ENCODE results near the gene AATF. TPM values are rescaled to one million over a fixed set of nuclear protein-coding genes. Genes with fewer than 3 reads are reported as not detected.

AATF gene
- total RNA-seq, 1 donor from 2014 or later, result 31.3 TPM

DNA sequence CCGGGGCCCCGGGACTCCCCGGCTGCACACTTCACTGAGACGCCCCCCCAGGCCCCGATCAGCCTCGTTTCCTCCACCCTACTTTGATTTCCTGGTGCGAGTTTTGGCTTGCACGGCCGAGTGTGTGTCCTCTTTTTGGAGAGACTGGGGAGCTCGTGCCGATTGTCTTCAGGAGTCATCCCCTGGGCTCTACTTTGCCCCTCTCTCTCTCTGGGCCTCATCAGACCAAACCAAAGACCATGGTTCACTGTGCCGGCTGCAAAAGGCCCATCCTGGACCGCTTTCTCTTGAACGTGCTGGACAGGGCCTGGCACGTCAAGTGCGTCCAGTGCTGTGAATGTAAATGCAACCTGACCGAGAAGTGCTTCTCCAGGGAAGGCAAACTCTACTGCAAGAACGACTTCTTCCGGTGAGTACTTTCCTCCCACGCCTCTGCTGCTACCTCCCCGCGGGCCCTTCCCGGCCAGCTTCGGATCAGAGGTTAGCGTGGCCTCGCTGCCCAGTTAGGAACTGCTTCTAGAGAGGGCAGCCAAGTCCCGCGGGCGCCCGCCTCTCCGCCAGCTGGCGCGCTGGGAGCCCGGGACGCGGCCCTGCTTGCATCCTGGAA lies 10.7 kb upstream of the AATF start:
- no peaks in the 10 kb centered on the region for H3K9me3 Mint-ChIP-seq
- peaks cover 100% of the 10 kb centered on the region for H3K27me3 Mint-ChIP-seq (ENCODE audit: low read depth)
- no peak for DNase-seq (ENCODE audit: low spot score in 2 of 2, unreplicated experiment in 2 of 2)
- H3K4me1 Mint-ChIP-seq, result peaks cover 48% of the 10 kb centered on the region
- no peak overlapping the region for H3K27ac Mint-ChIP-seq
- H3K4me3 Mint-ChIP-seq, result peak overlapping the region; percentile 39
- no peaks in the 10 kb centered on the region for H3K36me3 Mint-ChIP-seq
- TF ChIP-seq, protein P1, sequence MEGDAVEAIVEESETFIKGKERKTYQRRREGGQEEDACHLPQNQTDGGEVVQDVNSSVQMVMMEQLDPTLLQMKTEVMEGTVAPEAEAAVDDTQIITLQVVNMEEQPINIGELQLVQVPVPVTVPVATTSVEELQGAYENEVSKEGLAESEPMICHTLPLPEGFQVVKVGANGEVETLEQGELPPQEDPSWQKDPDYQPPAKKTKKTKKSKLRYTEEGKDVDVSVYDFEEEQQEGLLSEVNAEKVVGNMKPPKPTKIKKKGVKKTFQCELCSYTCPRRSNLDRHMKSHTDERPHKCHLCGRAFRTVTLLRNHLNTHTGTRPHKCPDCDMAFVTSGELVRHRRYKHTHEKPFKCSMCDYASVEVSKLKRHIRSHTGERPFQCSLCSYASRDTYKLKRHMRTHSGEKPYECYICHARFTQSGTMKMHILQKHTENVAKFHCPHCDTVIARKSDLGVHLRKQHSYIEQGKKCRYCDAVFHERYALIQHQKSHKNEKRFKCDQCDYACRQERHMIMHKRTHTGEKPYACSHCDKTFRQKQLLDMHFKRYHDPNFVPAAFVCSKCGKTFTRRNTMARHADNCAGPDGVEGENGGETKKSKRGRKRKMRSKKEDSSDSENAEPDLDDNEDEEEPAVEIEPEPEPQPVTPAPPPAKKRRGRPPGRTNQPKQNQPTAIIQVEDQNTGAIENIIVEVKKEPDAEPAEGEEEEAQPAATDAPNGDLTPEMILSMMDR (IDR thresholded peaks at IDR 0.05; ENCODE audit: unreplicated experiment), result no peak

DNA sequence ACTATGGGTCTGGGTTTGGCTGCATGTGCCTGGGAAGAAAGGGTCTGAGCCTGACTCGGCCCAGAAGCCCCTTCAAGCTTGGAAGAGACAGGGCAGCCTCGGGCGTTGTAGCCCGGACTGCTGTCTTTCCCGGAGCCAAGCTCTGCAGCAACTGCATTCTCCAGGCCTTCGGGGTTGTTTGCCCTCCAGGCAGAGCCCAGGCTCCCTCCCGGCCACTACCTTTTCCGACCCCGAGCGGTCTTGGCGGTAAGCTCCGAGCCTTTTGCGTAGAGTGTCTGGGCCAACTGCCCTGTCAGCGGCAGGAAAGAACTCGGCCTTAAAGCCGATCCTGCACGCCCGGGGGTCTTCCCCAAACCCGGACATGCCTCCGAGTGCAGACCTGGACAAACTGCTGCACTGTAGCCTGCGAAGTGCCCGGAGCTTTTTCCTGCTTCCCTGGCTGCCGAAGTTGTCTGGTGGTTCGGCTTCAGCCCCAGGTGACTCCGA lies 10.1 kb upstream of the AATF start:
- peaks cover 46% of the 10 kb centered on the region for H3K4me1 Mint-ChIP-seq
- no peaks in the 10 kb centered on the region for H3K36me3 Mint-ChIP-seq
- TF ChIP-seq, protein P1 (IDR thresholded peaks at IDR 0.05; ENCODE audit: unreplicated experiment), result no peak
- H3K9me3 Mint-ChIP-seq, result no peaks in the 10 kb centered on the region
- DNase-seq (ENCODE audit: low spot score in 2 of 2, unreplicated experiment in 2 of 2), result no peak
- H3K27me3 Mint-ChIP-seq (ENCODE audit: low read depth), result peaks cover 100% of the 10 kb centered on the region
- no peak overlapping the region for H3K4me3 Mint-ChIP-seq
- no peak overlapping the region for H3K27ac Mint-ChIP-seq

DNA sequence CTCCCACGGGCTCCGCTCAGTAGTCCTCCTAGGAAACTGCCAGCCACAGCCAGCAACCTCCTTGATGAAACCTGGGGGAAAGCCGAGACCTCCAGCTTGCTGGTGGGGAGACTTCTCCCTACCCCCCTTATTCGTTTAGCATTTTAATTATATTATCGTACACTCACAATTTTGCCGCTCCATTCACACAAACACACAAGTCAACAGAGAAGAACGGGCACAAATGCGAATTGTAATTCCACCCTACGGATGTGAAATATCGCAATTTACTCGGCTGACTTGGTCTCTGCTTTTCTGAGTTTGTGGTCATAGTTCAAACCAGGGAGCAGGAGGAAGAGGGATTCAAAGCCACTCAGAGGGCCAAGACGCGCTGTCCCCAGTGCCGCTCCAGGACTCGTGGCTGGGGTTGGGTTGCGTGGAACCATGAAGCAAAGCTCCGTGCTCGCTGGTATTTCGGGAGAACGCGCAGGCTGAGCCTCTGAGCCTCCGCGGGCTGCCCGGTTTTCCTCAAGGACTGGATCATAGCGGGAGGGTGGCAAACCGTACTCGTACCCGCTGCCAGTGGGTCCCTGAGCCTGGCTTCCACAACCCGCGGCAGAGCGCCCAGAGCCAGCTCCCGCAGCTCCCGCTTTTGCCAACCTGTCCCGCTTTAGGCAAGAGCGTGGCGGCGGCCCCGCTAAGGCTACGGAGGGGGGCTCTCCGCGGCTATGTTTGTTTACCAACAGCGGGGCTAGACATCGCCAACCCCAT lies 9.5 kb upstream of the AATF start:
- Mint-ChIP-seq H3K4me3 (no peak overlapping the region), H3K36me3 (no peaks in the 10 kb centered on the region), H3K27ac (no peak overlapping the region), H3K27me3 (ENCODE audit: low read depth) (peaks cover 100% of the 10 kb centered on the region), H3K9me3 (no peaks in the 10 kb centered on the region), H3K4me1 (peaks cover 41% of the 10 kb centered on the region)
- TF ChIP-seq, protein P1 (IDR thresholded peaks at IDR 0.05; ENCODE audit: unreplicated experiment), result no peak
- no peak for DNase-seq (ENCODE audit: low spot score in 2 of 2, unreplicated experiment in 2 of 2)

DNA sequence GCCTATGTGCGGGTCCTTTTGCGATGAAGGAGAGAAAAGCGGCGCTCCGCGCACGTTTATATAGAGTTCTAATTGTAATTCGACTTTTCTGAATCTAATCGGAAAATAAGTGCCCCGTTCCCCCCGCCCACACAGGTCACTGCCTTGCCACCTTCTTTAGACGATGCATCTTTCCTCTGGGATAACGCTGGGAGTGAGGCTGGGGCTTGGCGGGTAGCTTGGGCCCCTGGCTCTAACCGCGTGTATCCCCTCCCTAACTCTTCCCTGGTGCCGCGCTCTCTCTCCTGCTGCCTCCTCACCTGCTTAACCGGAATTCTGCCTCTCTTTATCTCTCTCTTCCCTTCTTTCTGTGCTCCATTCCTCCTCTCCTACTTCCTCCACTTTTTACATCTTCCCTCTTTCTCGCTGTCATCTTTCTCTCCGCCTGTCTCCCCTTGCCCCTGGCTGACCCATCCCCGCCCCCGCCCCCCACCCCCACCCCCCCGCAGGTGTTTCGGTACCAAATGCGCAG lies 8.9 kb upstream of the AATF start:
- TF ChIP-seq, protein P1 (IDR thresholded peaks at IDR 0.05; ENCODE audit: unreplicated experiment), result no peak
- H3K36me3 Mint-ChIP-seq, result no peaks in the 10 kb centered on the region
- no peak overlapping the region for H3K4me3 Mint-ChIP-seq
- DNase-seq (ENCODE audit: low spot score in 2 of 2, unreplicated experiment in 2 of 2), result no peak
- no peaks in the 10 kb centered on the region for H3K9me3 Mint-ChIP-seq
- no peak overlapping the region for H3K27ac Mint-ChIP-seq
- H3K27me3 Mint-ChIP-seq (ENCODE audit: low read depth), result peaks cover 99% of the 10 kb centered on the region
- H3K4me1 Mint-ChIP-seq, result peaks cover 41% of the 10 kb centered on the region

DNA sequence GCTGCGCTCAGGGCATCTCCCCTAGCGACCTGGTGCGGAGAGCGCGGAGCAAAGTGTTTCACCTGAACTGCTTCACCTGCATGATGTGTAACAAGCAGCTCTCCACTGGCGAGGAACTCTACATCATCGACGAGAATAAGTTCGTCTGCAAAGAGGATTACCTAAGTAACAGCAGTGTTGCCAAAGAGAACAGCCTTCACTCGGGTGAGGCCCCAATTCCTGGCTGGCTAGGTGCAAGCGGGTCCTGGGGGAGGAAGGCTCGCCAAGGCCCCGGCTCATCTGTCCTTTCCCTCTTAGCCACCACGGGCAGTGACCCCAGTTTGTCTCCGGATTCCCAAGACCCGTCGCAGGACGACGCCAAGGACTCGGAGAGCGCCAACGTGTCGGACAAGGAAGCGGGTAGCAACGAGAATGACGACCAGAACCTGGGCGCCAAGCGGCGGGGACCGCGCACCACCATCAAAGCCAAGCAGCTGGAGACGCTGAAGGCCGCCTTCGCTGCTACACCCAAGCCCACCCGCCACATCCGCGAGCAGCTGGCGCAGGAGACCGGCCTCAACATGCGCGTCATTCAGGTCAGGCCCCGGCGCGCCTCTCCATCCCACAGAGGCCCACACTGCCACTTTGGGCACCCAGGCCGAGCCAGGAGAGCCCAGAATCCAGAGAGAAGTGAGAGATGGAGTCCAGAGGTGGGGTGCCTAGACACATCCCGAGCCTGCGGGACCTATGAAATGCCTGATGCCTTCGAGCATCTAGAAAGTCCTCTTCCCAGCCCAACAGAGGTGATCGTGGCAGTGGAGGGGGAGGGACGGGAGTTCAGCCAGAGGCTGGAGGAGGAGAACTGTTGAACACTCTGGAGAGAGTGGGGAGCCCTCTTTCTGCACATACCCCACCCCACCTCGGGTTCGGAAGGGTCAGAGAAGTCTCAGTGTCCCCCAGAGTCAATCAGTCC lies 8.2 kb upstream of the AATF start:
- peaks cover 99% of the 10 kb centered on the region for H3K27me3 Mint-ChIP-seq (ENCODE audit: low read depth)
- H3K4me3 Mint-ChIP-seq, result no peak overlapping the region
- H3K9me3 Mint-ChIP-seq, result no peaks in the 10 kb centered on the region
- no peak for DNase-seq (ENCODE audit: low spot score in 2 of 2, unreplicated experiment in 2 of 2)
- no peak overlapping the region for H3K27ac Mint-ChIP-seq
- peaks cover 34% of the 10 kb centered on the region for H3K4me1 Mint-ChIP-seq
- H3K36me3 Mint-ChIP-seq, result no peaks in the 10 kb centered on the region
- TF ChIP-seq, protein P1 (IDR thresholded peaks at IDR 0.05; ENCODE audit: unreplicated experiment), result no peak

All from mesothelial cell of epicardium (in vitro differentiated cells).